T-helper 2 cell treated with Interferon-gamma antibody and Interleukin-4, amounts not matched to agents 100 ng/mL and 5 ng/mL, for 36 hours (primary cell): Measurements from ENCODE around the gene LRRC23. TPM values are rescaled to one million over a fixed set of nuclear protein-coding genes. Genes with fewer than 3 reads are reported as not detected.

Source experiments
- intact Hi-C: fragments of 100-400 bp; cut with micrococcal nuclease; formaldehyde crosslinking; loops from one replicate; pipeline ENCODE4 v1.15.1; 2023
- total RNA-seq: library from RNA; stranded (reverse); gene quantifications from 2 replicates; pipeline ENCODE4 v1.2.3, GENCODE V29; 2022

Gene LRRC23
- total RNA-seq, 1 donor from 2014 or later = 4.7 TPM

GRCh38 chr12:6954316-6955107, 49.9 kb downstream of the LRRC23 start:
- intact Hi-C loops = no loop called here

DNA sequence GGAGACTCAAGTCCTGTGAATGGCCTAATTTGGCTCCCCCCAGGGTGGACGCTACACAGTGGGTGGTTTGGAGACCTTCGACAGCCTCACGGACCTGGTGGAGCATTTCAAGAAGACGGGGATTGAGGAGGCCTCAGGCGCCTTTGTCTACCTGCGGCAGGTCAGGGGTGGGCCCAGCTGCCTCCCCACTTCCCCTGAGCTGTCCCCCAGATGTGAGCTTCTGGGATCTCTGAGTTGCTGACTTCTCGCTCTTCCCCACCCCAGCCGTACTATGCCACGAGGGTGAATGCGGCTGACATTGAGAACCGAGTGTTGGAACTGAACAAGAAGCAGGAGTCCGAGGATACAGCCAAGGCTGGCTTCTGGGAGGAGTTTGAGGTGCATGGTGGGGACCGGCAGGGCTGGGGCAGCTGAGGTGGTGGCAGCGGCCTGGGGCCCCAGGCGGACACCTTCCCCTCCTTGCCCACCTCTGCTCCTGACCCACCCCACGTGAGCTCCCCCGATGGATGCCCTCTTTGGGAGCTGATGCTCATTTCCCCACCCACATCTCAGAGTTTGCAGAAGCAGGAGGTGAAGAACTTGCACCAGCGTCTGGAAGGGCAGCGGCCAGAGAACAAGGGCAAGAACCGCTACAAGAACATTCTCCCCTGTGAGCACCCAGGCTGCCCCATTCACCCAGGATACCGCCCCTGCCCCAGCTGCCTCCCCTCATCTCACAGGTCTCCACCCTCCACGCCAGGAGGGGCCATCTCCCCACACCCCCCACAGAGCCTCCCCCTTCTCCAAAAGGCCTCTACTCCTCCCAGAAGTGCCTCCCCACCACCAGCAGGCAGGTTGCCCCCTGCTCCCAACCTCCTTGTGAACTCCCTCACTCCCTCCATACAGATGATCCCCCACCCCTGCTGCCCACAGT, 50.7 kb downstream of the LRRC23 start:
- intact Hi-C loops = no loop called here

- intact Hi-C loops = no loop called here
Measured at GRCh38 chr12:6956021-6956727, 51.6 kb downstream of the LRRC23 start.

- intact Hi-C loops = no loop called here
Measured at GRCh38 chr12:6957151-6957701, 52.6 kb downstream of the LRRC23 start.

GRCh38 chr12:6957741-6958608, 53.4 kb downstream of the LRRC23 start:
- intact Hi-C loops = loop anchor here (2.0 kb wide), 1 partner anchor 67 kb away; no protein-coding TSS in a partner anchor

DNA sequence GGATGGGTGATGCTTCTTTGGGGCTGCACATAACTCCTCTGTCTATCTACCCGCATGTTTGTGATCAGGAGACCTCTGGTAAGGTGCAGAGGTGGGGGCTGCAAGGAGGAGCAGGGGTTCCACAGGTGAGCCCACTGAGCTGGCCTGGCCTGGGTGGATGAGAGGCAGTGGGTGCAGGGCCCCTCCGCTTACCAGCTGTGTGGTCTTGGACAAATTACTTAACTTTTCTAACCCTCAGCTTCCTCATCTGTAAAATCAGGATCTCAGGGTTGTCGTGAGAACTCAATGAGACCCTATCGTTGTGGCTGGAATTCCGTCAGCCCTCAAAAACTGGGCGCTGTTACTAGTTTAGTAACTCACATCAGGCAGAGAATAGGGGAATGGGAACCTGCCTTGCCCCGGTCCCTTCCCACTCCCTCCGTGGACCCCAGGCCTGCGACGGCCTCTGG, 54.0 kb downstream of the LRRC23 start:
- intact Hi-C loops = loop anchor here (2.0 kb wide), 1 partner anchor 68 kb away; no protein-coding TSS in a partner anchor

DNA sequence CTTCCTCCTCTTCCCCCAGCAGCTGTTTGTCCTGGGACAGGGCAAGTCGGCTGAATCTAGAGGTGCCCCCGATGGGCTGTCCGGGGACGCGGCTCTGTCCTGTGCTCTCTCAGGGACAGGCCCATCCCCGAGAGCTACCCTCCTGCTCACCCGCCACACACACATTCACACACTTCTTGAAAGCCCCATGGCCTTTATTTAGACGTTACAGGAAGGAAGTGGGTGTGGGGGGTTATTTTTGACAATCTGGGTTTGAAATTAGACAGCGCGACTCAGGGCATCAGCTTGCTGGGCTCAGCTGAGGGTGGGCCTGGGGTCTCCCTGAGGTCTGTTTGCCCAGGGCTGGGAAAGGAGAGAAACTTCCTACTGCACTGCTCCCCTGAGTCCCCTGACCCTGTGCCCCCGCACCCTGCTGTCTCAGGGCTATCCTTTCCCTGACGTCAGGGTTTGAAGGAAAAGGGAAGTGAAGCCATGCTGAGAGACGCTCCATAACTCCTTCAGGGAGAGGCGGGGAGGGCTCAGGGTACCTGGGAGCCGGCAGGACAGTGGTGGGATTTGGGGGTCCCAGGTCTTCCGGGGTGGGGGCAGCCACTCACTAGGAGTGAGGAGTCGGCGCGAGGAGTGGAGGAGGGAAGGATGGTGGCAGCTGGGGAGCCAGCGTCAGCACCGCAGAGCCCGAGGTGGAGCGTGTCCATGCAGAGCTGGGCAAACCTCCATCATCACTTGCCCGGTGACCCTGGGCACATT, 54.6 kb downstream of the LRRC23 start:
- intact Hi-C loops = loop anchor here (2.0 kb wide), 1 partner anchor 68 kb away; no protein-coding TSS in a partner anchor

DNA sequence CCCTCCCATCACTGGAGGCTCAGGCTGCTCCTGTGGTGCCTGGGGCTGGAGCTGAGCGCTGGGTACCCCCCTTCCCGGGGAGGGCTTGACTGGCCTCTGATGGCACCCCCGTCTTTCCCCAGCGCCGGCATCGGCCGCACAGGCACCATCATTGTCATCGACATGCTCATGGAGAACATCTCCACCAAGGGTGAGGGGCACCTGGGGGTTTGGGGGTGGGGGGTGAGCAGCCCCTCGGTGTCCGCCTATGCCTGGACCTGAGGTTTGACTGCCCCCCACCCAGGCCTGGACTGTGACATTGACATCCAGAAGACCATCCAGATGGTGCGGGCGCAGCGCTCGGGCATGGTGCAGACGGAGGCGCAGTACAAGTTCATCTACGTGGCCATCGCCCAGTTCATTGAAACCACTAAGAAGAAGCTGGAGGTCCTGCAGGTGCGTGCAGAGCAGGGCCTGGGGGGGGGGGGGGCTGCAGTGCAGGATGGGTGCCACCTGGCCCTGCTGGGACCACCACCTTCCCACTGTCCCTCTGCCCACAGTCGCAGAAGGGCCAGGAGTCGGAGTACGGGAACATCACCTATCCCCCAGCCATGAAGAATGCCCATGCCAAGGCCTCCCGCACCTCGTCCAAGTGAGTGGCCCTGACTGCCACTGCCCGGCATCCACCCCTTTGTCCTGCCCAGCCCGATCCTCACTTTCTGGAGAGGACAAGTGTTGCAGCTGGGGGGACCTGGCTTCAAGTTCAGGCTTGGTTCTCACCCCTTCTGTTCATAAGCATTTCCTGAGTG, 55.4 kb downstream of the LRRC23 start:
- intact Hi-C loops = loop anchor here (2.0 kb wide), 1 partner anchor 69 kb away; no protein-coding TSS in a partner anchor

DNA sequence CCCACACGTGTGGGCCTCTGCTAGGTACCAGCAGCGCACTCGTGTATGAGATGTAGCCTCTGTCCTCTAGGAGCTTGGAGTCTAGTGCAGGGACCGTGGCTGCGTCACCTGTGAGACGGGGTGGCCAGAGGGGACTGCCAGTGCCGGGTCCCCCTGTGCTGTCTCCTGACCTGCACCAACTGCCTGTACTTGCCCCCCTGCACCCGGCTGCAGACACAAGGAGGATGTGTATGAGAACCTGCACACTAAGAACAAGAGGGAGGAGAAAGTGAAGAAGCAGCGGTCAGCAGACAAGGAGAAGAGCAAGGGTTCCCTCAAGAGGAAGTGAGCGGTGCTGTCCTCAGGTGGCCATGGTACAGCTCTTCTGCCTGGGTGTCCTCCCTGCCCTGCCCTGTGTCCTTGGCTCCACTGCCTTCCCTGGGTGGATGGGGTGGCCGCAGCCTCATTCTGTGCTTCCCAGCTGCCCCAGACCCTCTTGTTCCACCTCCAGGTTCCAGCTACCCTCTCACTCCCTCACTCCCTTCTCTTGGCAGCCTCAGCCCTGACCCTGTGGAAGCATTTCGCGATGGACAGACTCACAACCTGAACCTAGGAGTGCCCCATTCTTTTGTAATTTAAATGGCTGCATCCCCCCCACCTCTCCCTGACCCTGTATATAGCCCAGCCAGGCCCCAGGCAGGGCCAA, 56.1 kb downstream of the LRRC23 start:
- intact Hi-C loops = loop anchor here (1.0 kb wide), 1 partner anchor 7 kb away; no protein-coding TSS in a partner anchor

DNA sequence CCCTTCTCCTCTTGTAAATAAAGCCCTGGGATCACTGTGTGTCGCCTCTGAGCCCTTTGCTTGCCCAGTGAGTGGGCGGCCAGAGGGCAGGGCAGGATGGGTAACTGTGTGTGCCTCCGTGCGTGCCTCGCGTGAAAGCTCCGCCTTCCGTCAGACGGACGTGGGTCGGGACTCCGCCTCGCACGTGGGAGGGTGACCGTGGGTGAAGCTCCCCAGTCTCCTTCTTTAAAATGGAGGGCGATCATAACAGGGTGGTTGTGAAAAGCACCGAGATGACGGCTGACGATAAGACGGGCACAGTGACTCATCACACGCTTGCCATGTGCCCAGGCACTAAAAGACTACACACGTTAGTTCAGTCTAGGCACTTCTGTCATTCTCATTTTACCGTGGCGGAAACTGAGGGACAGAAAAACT, 56.7 kb downstream of the LRRC23 start:
- intact Hi-C loops = loop anchor here (1.0 kb wide), 1 partner anchor 8 kb away; no protein-coding TSS in a partner anchor

- intact Hi-C loops = loop anchor here (1.0 kb wide), 1 partner anchor 8 kb away; no protein-coding TSS in a partner anchor
Measured at GRCh38 chr12:6961695-6962284, 57.2 kb downstream of the LRRC23 start.

- intact Hi-C loops = no loop called here
Measured at GRCh38 chr12:6962285-6963015, 57.8 kb downstream of the LRRC23 start.

- intact Hi-C loops = no loop called here
Measured at GRCh38 chr12:6963016-6963731, 58.6 kb downstream of the LRRC23 start.
